ENCODE results near the gene ANKRD39.

DNA sequence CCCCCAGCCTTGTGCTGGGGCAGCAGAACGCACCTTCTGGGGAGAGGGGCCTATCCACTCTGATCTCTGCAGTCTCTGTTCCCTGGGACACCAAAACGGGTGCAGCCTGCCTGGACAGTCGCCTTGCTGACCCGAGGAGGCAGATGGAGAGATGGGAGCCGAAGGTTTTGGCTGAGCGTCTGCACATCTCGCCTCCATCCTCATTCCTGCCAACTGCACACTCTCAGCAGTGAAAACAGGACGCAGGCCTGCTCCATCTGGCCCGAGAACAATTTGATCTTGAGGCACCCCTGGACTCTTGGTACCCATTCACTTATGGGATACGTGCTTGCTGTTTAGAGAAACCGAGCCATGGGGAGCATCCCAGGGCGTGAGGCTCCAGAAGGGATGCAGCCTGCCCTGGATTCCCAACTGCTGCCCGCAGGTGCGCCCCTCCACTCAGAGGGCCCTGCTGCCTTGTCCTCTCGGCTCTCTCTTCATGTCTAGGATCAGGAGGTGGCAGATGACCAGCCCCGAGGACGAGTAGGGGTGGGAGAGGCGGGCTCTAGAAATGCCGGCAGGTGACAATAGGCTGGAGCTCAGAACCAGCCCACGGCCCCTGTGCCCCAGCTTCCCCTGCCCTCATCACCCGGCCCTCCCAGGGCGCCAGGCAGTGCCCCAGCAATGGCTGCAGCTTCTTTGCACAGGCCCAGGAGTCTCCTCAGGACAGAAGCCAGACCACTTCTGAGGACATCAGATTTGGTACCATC is 21.2 kb upstream of the ANKRD39 start:
- TF ChIP-seq, protein P1, sequence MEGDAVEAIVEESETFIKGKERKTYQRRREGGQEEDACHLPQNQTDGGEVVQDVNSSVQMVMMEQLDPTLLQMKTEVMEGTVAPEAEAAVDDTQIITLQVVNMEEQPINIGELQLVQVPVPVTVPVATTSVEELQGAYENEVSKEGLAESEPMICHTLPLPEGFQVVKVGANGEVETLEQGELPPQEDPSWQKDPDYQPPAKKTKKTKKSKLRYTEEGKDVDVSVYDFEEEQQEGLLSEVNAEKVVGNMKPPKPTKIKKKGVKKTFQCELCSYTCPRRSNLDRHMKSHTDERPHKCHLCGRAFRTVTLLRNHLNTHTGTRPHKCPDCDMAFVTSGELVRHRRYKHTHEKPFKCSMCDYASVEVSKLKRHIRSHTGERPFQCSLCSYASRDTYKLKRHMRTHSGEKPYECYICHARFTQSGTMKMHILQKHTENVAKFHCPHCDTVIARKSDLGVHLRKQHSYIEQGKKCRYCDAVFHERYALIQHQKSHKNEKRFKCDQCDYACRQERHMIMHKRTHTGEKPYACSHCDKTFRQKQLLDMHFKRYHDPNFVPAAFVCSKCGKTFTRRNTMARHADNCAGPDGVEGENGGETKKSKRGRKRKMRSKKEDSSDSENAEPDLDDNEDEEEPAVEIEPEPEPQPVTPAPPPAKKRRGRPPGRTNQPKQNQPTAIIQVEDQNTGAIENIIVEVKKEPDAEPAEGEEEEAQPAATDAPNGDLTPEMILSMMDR (IDR thresholded peaks at IDR 0.05) = no peak
- no peak for TF ChIP-seq POLR2AphosphoS5 (IDR thresholded peaks at IDR 0.05)
